Left ventricle myocardium inferior (tissue), 1 donor: ENCODE measurements around the gene TCF12. TPM values are rescaled to one million over a fixed set of nuclear protein-coding genes. Genes with fewer than 3 reads are reported as not detected.

Experiments used
- DNase-seq: peaks from one replicate; pipeline ENCODE4 v3.0.0-alpha.2; 2020
- H3K27ac ChIP-seq: fragments of 200-600 bp; replicated peaks from 2 replicates; pipeline ENCODE4 v1.8.0; 2021
- H3K27me3 ChIP-seq: fragments of 200-600 bp; 2 replicates; pipeline ENCODE4 v1.8.0; 2021; ENCODE audit warnings: low read depth
- H3K36me3 ChIP-seq: fragments of 200-600 bp; 2 replicates; pipeline ENCODE4 v1.8.0; 2021
- H3K4me1 ChIP-seq: fragments of 200-600 bp; 2 replicates; pipeline ENCODE4 v1.8.0; 2021
- H3K4me3 ChIP-seq: fragments of 200-600 bp; 2 replicates; pipeline ENCODE4 v1.8.0; 2021; ENCODE audit warnings: mild to moderate bottlenecking, moderate library complexity
- H3K9me3 ChIP-seq: fragments of 200-600 bp; replicated peaks from 2 replicates; pipeline ENCODE4 v1.8.0; 2021
- intact Hi-C: fragments of 100-400 bp; cut with micrococcal nuclease; formaldehyde crosslinking; loops from one replicate; pipeline ENCODE4 v1.11.0; 2022
- total RNA-seq: library from RNA; stranded (reverse); fragmentation: NEBNext Ultra II Directional; extraction: Animal tissue kit (Norgen Biotek cat#: 25700); gene quantifications from one replicate; pipeline ENCODE4 v1.2.1, GENCODE V29; 2021
- TF ChIP-seq, protein P1 (sequence below): fragments of 200-600 bp; IDR thresholded peaks from 2 replicates; pipeline ENCODE4 v1.8.0; 2021; ENCODE audit warnings: antibody characterized with exemption, mild to moderate bottlenecking, borderline replicate concordance
- donor health status: DM: no; HTN: yes; CAD: no; lungs with severe emphysema.

Gene TCF12
- total RNA-seq, 1 donor from 2014 or later = 52.1 TPM

GRCh38 chr15:57165992-57166391 lies 247.5 kb downstream of the TCF12 start:
- H3K9me3 ChIP-seq = no peaks in the 10 kb centered on the region
- TF ChIP-seq, protein P1, sequence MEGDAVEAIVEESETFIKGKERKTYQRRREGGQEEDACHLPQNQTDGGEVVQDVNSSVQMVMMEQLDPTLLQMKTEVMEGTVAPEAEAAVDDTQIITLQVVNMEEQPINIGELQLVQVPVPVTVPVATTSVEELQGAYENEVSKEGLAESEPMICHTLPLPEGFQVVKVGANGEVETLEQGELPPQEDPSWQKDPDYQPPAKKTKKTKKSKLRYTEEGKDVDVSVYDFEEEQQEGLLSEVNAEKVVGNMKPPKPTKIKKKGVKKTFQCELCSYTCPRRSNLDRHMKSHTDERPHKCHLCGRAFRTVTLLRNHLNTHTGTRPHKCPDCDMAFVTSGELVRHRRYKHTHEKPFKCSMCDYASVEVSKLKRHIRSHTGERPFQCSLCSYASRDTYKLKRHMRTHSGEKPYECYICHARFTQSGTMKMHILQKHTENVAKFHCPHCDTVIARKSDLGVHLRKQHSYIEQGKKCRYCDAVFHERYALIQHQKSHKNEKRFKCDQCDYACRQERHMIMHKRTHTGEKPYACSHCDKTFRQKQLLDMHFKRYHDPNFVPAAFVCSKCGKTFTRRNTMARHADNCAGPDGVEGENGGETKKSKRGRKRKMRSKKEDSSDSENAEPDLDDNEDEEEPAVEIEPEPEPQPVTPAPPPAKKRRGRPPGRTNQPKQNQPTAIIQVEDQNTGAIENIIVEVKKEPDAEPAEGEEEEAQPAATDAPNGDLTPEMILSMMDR = no peak
- H3K27ac ChIP-seq = no peak overlapping the region
- intact Hi-C loops = no loop called here
- H3K4me3 ChIP-seq = no peak overlapping the region
- H3K4me1 ChIP-seq = no peaks in the 10 kb centered on the region
- peaks cover 13% of the 10 kb centered on the region for H3K36me3 ChIP-seq
- DNase-seq = no peak
- H3K27me3 ChIP-seq = no peaks in the 10 kb centered on the region

DNA sequence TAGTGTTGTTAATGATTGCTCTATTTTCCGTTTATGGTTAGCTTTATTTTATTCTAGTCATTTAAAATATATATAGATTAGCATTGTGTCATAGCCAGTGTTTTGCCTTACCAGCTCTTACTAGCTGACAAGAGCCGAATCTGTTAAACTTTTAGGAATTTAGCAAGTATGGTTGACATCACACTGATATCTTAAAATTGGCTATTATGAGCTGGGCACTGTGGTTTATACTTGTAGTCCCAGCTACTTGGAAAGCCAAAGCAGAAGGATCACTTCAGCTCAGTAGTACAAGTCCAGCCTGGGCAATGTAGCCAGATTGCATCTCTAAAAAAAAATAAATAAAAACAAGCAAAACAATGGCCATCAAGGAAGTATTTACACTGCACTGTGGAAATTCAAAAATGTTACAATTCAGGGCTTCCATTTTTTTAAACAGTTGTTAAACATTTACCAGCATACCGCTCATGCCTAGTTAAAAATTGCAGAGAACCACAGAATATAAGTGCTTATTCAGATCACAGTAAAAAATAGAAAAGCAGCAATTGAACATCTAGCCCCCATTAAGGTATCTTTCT lies 249.5 kb downstream of the TCF12 start:
- no peak overlapping the region for H3K4me3 ChIP-seq
- H3K9me3 ChIP-seq = no peaks in the 10 kb centered on the region
- TF ChIP-seq, protein P1 = no peak
- no peak overlapping the region for H3K27ac ChIP-seq
- peaks cover 13% of the 10 kb centered on the region for H3K36me3 ChIP-seq
- no peaks in the 10 kb centered on the region for H3K4me1 ChIP-seq
- H3K27me3 ChIP-seq = no peaks in the 10 kb centered on the region
- intact Hi-C loops = no loop called here
- DNase-seq = no peak

- Histone ChIP-seq H3K9me3 (no peaks in the 10 kb centered on the region), H3K27ac (no peak overlapping the region), H3K36me3 (peaks cover 13% of the 10 kb centered on the region), H3K4me3 (no peak overlapping the region), H3K4me1 (no peaks in the 10 kb centered on the region), H3K27me3 (no peaks in the 10 kb centered on the region)
- intact Hi-C loops = no loop called here
- no peak for DNase-seq
- TF ChIP-seq, protein P1 = no peak
These were observed 251.2 kb downstream of the TCF12 start for GRCh38 chr15:57169643-57170042.

- H3K4me1 ChIP-seq = no peaks in the 10 kb centered on the region
- no peak overlapping the region for H3K4me3 ChIP-seq
- TF ChIP-seq, protein P1 = no peak
- H3K27ac ChIP-seq = no peak overlapping the region
- no peaks in the 10 kb centered on the region for H3K9me3 ChIP-seq
- no peak for DNase-seq
- intact Hi-C loops = no loop called here
- H3K27me3 ChIP-seq = no peaks in the 10 kb centered on the region
- H3K36me3 ChIP-seq = peaks cover 13% of the 10 kb centered on the region
These were observed 253.0 kb downstream of the TCF12 start for GRCh38 chr15:57171426-57171825.

DNA sequence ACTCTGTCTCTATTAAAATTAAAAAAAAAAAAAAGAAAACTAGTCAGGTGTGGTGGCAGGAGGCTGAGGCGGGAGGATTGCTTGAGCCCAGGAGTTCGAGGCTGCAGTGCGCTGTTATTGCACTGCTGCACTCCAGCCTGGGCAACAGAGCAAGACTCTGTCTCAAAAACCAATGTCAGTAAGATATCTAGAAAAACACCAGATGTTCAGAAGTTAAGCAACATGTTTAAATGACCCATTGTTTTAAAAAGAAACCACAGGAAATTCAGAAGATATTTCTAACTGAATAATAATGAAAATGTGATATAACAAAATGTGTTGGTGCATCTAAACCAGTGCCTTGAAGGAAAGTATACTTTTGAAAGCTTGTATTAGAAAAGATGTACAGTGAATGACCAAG lies 254.5 kb downstream of the TCF12 start:
- intact Hi-C loops = no loop called here
- H3K9me3 ChIP-seq = no peaks in the 10 kb centered on the region
- TF ChIP-seq, protein P1 = no peak

DNA sequence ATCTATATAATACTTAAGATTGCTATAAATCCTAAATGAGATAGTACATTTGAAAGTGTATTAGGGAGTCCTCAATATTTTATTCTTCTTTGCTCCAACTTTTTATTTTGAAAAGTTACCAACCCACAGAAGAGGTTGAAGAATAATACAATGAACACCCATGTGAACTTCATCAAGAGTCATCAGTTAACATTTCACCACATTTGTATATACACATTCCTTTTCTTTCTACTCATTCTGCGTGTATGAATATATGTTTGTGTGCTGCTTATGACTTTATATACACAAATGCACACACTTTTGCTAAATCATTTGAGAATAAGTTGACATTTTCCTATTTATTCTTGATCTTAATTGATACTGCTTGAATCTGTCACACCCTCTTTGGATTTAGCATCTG lies 264.6 kb downstream of the TCF12 start:
- TF ChIP-seq, protein P1 = no peak
- Histone ChIP-seq H3K36me3 (no peaks in the 10 kb centered on the region), H3K27ac (no peak overlapping the region), H3K4me3 (no peak overlapping the region), H3K9me3 (no peaks in the 10 kb centered on the region), H3K27me3 (no peaks in the 10 kb centered on the region), H3K4me1 (peaks cover 22% of the 10 kb centered on the region)
- DNase-seq = no peak
- intact Hi-C loops = no loop called here

More for the DNA sequence above, 254.5 kb downstream of the TCF12 start:
- DNase-seq = no peak
- no peaks in the 10 kb centered on the region for H3K27me3 ChIP-seq
- no peaks in the 10 kb centered on the region for H3K4me1 ChIP-seq
- no peak overlapping the region for H3K4me3 ChIP-seq
- peaks cover 7% of the 10 kb centered on the region for H3K36me3 ChIP-seq
- H3K27ac ChIP-seq = no peak overlapping the region
